Measurements from ENCODE around the gene ILDR1.
"Not testable (repeated sequence)": the region's sequence is repeated elsewhere in the genome, so short reads cannot be mapped to it uniquely, and the experiment has no call there.

Gene ILDR1

DNA sequence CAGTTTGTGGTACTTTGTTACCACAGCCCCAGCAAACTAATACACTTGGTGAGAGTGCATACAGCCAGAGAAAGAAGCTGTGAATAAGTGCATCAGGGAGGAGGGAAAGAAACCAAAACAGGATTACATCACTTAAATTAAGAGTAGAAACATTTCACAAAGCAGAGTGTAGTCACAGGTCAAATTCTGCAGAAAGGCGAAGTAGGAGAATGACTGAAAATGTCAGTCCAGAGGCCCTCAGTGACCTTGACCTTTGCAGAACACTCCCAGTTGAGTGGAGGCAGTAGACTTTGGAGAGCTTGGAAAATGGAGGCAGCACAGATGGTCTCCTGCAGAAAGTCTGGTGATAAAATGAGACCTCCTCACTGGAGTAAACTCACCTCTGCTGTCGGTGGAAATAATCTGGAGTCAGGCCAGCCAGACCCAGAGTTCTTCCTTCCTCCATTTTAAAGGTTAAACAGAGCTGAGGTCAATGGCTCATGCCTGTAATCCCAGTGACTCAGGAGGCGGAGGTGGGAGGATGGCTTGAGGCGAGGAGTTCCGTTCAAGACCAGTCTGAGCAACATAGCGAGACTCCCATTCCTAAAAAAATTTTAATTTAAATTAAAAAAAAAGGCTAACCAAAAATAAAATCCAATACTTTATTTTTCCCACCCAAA is 38.1 kb upstream of the ILDR1 start:
- TF ChIP-seq, protein P1, sequence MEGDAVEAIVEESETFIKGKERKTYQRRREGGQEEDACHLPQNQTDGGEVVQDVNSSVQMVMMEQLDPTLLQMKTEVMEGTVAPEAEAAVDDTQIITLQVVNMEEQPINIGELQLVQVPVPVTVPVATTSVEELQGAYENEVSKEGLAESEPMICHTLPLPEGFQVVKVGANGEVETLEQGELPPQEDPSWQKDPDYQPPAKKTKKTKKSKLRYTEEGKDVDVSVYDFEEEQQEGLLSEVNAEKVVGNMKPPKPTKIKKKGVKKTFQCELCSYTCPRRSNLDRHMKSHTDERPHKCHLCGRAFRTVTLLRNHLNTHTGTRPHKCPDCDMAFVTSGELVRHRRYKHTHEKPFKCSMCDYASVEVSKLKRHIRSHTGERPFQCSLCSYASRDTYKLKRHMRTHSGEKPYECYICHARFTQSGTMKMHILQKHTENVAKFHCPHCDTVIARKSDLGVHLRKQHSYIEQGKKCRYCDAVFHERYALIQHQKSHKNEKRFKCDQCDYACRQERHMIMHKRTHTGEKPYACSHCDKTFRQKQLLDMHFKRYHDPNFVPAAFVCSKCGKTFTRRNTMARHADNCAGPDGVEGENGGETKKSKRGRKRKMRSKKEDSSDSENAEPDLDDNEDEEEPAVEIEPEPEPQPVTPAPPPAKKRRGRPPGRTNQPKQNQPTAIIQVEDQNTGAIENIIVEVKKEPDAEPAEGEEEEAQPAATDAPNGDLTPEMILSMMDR (conservative IDR thresholded peaks at IDR 0.05; ENCODE audit: low read length): no peak
- H3K4me3 ChIP-seq (ENCODE audit: low read length): no peak overlapping the region
- no peak for DNase-seq (ENCODE audit: low read depth)

- TF ChIP-seq, protein P1 (conservative IDR thresholded peaks at IDR 0.05; ENCODE audit: low read length): no peak
- no peak overlapping the region for H3K4me3 ChIP-seq (ENCODE audit: low read length)
- no peak for DNase-seq (ENCODE audit: low read depth)
These were observed 36.2 kb upstream of the ILDR1 start for GRCh38 chr3:122058294-122058693.

- H3K4me3 ChIP-seq (ENCODE audit: low read length): no peak overlapping the region
- no peak for DNase-seq (ENCODE audit: low read depth)
- TF ChIP-seq, protein P1 (conservative IDR thresholded peaks at IDR 0.05; ENCODE audit: low read length): no peak
These were observed 35.6 kb upstream of the ILDR1 start for GRCh38 chr3:122057671-122058070.

DNA sequence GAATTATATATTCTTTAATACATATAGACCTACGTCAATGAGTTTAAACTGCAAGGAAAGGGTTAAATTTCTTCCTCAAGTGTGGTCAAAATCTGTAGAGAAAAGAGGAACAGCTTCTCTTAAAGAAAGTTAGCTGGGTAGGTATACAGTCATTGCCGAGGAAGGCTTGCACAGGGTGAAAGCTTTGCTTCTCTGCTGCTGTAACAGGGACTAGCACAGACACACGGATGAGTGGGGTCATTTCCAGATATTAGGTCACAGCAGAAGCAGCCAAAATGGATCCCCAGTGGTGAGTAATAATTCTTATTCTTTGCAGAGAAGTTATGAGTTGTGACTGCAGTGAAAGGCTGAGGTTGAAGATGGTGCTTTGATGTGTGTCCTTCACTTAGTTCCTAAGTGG is 33.2 kb upstream of the ILDR1 start, which contains the start of gene CD86:
CD86 (plus strand) TSS at position 148 of the 400 bp plus-strand sequence; CDS start at position 276, 128 bp downstream.
- no peak for DNase-seq (ENCODE audit: low read depth)
- H3K4me3 ChIP-seq (ENCODE audit: low read length): no peak within 1 kb of the TSS
- TF ChIP-seq, protein P1 (conservative IDR thresholded peaks at IDR 0.05; ENCODE audit: low read length): no peak

DNA sequence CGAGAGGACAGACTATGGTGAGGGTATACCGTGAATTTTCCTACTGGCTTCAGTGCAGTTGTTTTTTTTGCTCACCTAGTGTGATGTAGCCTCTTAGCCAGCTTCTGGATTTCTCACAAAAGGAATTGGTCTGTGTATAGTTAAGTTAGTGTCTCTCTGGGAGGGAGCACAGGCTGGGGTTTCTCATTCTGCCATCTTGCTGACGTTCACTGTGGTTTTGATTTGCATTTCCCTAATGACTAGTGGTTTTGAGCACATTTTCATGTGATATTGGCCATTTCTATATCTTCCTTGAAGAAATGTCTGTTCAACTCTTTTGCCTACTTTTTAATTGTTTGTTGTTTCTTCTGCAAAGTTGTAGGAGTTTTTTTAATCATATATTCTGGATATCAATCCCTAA is 30.9 kb upstream of the ILDR1 start:
- no peak overlapping the region for H3K4me3 ChIP-seq (ENCODE audit: low read length)
- TF ChIP-seq, protein P1 (conservative IDR thresholded peaks at IDR 0.05; ENCODE audit: low read length): no peak
- no peak for DNase-seq (ENCODE audit: low read depth)

DNA sequence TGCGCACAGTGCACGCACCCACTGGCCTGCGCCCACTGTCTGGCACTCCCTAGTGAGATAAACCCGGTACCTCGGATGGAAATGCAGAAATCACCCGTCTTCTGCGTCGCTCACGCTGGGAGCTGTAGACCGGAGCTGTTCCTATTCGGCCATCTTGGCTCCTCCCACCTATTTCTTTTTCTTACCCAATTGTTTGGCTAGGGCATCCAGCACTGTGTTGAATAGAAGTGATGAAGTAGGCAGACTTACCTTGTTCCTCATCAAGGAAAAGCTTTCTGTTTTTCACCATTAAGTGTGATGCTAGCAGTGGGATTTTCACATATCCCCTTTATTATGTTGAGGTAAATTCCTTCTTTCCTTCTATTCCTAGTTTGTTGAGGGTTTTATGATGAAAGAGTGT is 25.7 kb upstream of the ILDR1 start:
- not testable (repeated sequence) for DNase-seq (ENCODE audit: low read depth); H3K4me3 ChIP-seq (ENCODE audit: low read length)

GRCh38 chr3:122047296-122047695 is 25.2 kb upstream of the ILDR1 start:
- not testable (repeated sequence) for H3K4me3 ChIP-seq (ENCODE audit: low read length); DNase-seq (ENCODE audit: low read depth)

DNA sequence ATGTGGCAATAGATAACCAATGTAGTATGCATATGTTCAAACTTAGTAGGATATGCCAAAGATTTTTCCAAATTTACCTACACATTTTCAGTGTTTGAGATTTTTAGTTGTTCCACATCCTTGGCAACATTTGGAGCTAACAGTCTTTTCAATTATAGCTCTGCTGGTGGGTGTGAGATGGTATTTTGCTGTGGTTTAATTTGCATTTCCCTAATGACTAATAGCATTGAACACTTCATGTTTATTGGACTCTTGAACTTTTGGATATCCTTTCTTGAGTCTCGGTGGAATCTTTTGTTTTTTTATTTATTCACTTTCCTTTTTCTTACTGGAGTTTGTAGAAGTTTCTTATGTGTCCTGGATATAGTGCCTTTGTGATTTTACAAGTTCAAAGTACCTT is 11.0 kb upstream of the ILDR1 start:
- TF ChIP-seq, protein P1 (conservative IDR thresholded peaks at IDR 0.05; ENCODE audit: low read length): no peak
- no peak overlapping the region for H3K4me3 ChIP-seq (ENCODE audit: low read length)
- no peak for DNase-seq (ENCODE audit: low read depth)
